H9 (cell line): ENCODE results near the gene PTPRN2. TPM values are rescaled to one million over a fixed set of nuclear protein-coding genes. Genes with fewer than 3 reads are reported as not detected.
A peak's percentile ranks its signal among the peaks of the same experiment; 100 is the strongest.

Source experiments
- DNase-seq: peaks from one replicate; pipeline ENCODE4 v3.0.0-alpha.2; 2017
- H2AFZ ChIP-seq: one replicate; pipeline ENCODE4 v1.6.1; 2013; ENCODE audit warnings: mild to moderate bottlenecking, low read length, control low read depth, moderate library complexity
- H2AK5ac ChIP-seq: 2 replicates; pipeline ENCODE4 v1.6.1; 2013; ENCODE audit warnings: low read length, control low read depth, mixed read lengths; ENCODE audit not compliant: insufficient read length
- H2BK120ac ChIP-seq: one replicate; pipeline ENCODE4 v1.6.1; 2013; ENCODE audit warnings: low read depth, mild to moderate bottlenecking, low read length, control low read depth, inconsistent platforms; ENCODE audit not compliant: poor library complexity, severe bottlenecking
- H2BK12ac ChIP-seq: 2 replicates; pipeline ENCODE4 v1.6.1; 2013; ENCODE audit warnings: low read length, control low read depth, mixed read lengths, low read depth; ENCODE audit not compliant: insufficient read length
- H2BK15ac ChIP-seq: 2 replicates; pipeline ENCODE4 v1.6.1; 2013; ENCODE audit warnings: low read depth, low read length, control low read depth
- H2BK20ac ChIP-seq: one replicate; pipeline ENCODE4 v1.6.1; 2013; ENCODE audit warnings: low read depth, mild to moderate bottlenecking, low read length, control low read depth, inconsistent platforms; ENCODE audit not compliant: poor library complexity, severe bottlenecking
- H2BK5ac ChIP-seq: 2 replicates; pipeline ENCODE4 v1.6.1; 2013; ENCODE audit warnings: low read length, control low read depth, mixed read lengths; ENCODE audit not compliant: insufficient read length
- H3K14ac ChIP-seq: 2 replicates; pipeline ENCODE4 v1.6.1; 2013; ENCODE audit warnings: low read length, control low read depth; ENCODE audit not compliant: insufficient read depth
- H3K18ac ChIP-seq: 2 replicates; pipeline ENCODE4 v1.6.1; 2013; ENCODE audit warnings: low read depth, mild to moderate bottlenecking, mixed read lengths, low read length, control low read depth; ENCODE audit not compliant: insufficient read length
- H3K23ac ChIP-seq: 2 replicates; pipeline ENCODE4 v1.6.1; 2013; ENCODE audit warnings: low read length, control low read depth, mixed read lengths, low read depth; ENCODE audit not compliant: insufficient read length
- H3K23me2 ChIP-seq: 2 replicates; pipeline ENCODE4 v1.6.1; 2013; ENCODE audit warnings: low read depth, mild to moderate bottlenecking, mixed read lengths, low read length, control low read depth; ENCODE audit not compliant: insufficient read length, poor library complexity, severe bottlenecking
- H3K27ac ChIP-seq: 2 replicates; pipeline ENCODE4 v1.5.1; 2013; ENCODE audit warnings: low read length, control low read depth, mixed read lengths, low read depth; ENCODE audit not compliant: insufficient read length
- H3K27me3 ChIP-seq: 2 replicates; pipeline ENCODE4 v1.6.1; 2013; ENCODE audit warnings: low read length, control low read depth, inconsistent platforms; ENCODE audit not compliant: insufficient read depth
- H3K4ac ChIP-seq: 2 replicates; pipeline ENCODE4 v1.6.1; 2013; ENCODE audit warnings: low read depth, mild to moderate bottlenecking, control low read depth, inconsistent platforms, low read length, moderate library complexity
- H3K4me1 ChIP-seq: 2 replicates; pipeline ENCODE4 v1.6.1; 2013; ENCODE audit warnings: low read length, control low read depth, inconsistent platforms; ENCODE audit not compliant: insufficient read depth
- H3K4me2 ChIP-seq: 2 replicates; pipeline ENCODE4 v1.6.1; 2013; ENCODE audit warnings: low read length, control low read depth, mixed read lengths; ENCODE audit not compliant: insufficient read length, insufficient read depth
- H3K56ac ChIP-seq: 2 replicates; pipeline ENCODE4 v1.6.1; 2013; ENCODE audit warnings: low read depth, mild to moderate bottlenecking, mixed read lengths, low read length, control low read depth; ENCODE audit not compliant: insufficient read length
- H3K79me1 ChIP-seq: 2 replicates; pipeline ENCODE4 v1.6.1; 2013; ENCODE audit warnings: low read depth, mild to moderate bottlenecking, moderate library complexity, low read length, control low read depth, inconsistent platforms; ENCODE audit not compliant: insufficient read depth, poor library complexity, severe bottlenecking
- H3K79me2 ChIP-seq: 2 replicates; pipeline ENCODE4 v1.6.1; 2013; ENCODE audit warnings: low read length, control low read depth, inconsistent platforms; ENCODE audit not compliant: insufficient read depth
- H3K9ac ChIP-seq: 2 replicates; pipeline ENCODE4 v1.6.1; 2013; ENCODE audit warnings: low read length, control low read depth, mixed read lengths; ENCODE audit not compliant: insufficient read length; ENCODE audit errors: extremely low read depth
- H3K9me3 ChIP-seq: one replicate; pipeline ENCODE4 v1.6.1; 2013; ENCODE audit warnings: low read depth, low read length, inconsistent platforms; ENCODE audit not compliant: control insufficient read depth
- H3T11ph ChIP-seq: one replicate; pipeline ENCODE4 v1.6.1; 2013; ENCODE audit warnings: mild to moderate bottlenecking, low read length, control low read depth, inconsistent platforms
- H4K20me1 ChIP-seq: one replicate; pipeline ENCODE4 v1.6.1; 2013; ENCODE audit not compliant: control insufficient read depth, insufficient read length, insufficient read depth
- H4K5ac ChIP-seq: 2 replicates; pipeline ENCODE4 v1.6.1; 2013; ENCODE audit warnings: low read depth, mild to moderate bottlenecking, mixed read lengths, low read length, control low read depth; ENCODE audit not compliant: insufficient read length
- H4K8ac ChIP-seq: replicated peaks from 2 replicates; pipeline ENCODE4 v1.6.1; 2013; ENCODE audit warnings: low read length, control low read depth, mixed read lengths, low read depth; ENCODE audit not compliant: insufficient read length
- H4K91ac ChIP-seq: 2 replicates; pipeline ENCODE4 v1.6.1; 2013; ENCODE audit warnings: low read depth, mild to moderate bottlenecking, moderate library complexity, mixed read lengths, low read length, control low read depth; ENCODE audit not compliant: insufficient read length
- H3K27ac Mint-ChIP-seq, 3 experiments: 2 replicates in 2 of 3; 3 replicates in 1 of 3; pipeline ENCODE4 v1.8.0; 2020 to 2021; ENCODE audit warnings: mixed read lengths in 3 of 3, mild to moderate bottlenecking in 1 of 3, moderate library complexity in 1 of 3
- H3K27me3 Mint-ChIP-seq: 2 replicates; pipeline ENCODE4 v1.8.0; 2021; ENCODE audit warnings: low read depth, mild to moderate bottlenecking, moderate library complexity, mixed read lengths
- H3K36me3 Mint-ChIP-seq, 3 experiments: 2 replicates in 2 of 3; 3 replicates in 1 of 3; pipeline ENCODE4 v1.8.0; 2020 to 2021; ENCODE audit warnings: low read depth in 3 of 3, mixed read lengths in 3 of 3; ENCODE audit not compliant: insufficient read depth in 1 of 3
- H3K4me1 Mint-ChIP-seq, 2 experiments: 2 replicates each; pipeline ENCODE4 v1.8.0; 2020; ENCODE audit warnings: mixed read lengths in 2 of 2
- H3K4me3 Mint-ChIP-seq, 2 experiments: 2 replicates in 1 of 2; 3 replicates in 1 of 2; pipeline ENCODE4 v1.8.0; 2020 to 2021; ENCODE audit warnings: mild to moderate bottlenecking in 2 of 2, mixed read lengths in 2 of 2, moderate library complexity in 1 of 2
- H3K9me3 Mint-ChIP-seq, 2 experiments: 2 replicates in 1 of 2; 3 replicates in 1 of 2; pipeline ENCODE4 v1.8.0; 2020; ENCODE audit warnings: mild to moderate bottlenecking in 2 of 2, mixed read lengths in 2 of 2, moderate library complexity in 1 of 2
- WGBS: extraction: QIAGEN DNeasy Blood & Tissue Kit; methylation state at CpG from one replicate; pipeline ENCODE4 v1.1.7; 2013; ENCODE audit warnings: missing lambda C conversion rate, low lambda C conversion rate, mixed read lengths; ENCODE audit not compliant: insufficient read length; ENCODE audit errors: extremely low coverage; 5-methylcytosine and 5-hydroxymethylcytosine counted together
- total RNA-seq: library from RNA; stranded (reverse); gene quantifications from 2 replicates; pipeline ENCODE4 v1.2.1, GENCODE V29; 2021
- TF ChIP-seq, protein P1 (sequence below): fragments of 200-600 bp; sonication (generic); conservative IDR thresholded peaks from 3 replicates; pipeline ENCODE4 v1.8.0; 2021; ENCODE audit warnings: antibody characterized with exemption, mild to moderate bottlenecking

The PTPRN2 gene
- total RNA-seq, 1 experiment from 2014 or later, result 5.2 TPM

DNA sequence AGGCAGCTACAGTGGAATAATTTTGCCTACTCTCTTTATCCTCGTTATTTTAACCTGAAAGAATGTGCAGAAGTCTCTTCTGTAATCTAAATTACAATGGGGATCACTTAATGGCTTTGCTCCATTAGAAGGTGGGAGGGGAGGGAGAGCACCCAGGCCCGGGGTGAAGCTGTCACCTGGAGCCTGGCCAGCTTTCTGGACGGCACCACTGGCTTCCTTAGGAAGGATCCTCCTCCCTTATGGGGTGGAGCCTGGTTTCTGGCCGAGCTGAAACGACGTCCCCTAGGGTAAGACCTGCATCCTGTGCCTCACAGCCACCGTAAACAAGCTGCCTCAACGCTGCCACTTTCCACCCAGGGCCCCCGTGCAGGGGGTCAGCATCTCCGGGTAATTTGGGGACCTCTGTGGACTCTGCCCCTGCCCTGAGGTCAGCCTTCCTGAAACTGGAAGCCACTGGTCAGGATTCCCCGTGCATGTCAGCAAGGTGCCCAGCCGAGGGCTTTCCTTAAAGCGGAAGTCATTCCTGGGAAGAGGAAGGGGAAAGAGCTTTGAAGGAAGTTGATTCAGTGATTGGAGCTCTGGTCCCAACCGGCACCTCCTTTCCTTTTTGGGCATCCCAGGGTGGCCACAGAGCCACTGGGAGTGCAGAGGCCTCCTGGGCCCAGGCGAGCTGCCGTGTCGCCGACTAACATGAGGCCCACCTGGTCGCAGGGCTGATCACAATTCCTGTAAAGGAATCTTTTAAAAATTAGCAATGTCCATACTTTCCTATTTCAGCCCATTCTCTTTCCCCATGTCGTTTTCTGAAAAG is 681.8 kb downstream of the PTPRN2 start:
- H3T11ph ChIP-seq, result no peak overlapping the region
- H3K18ac ChIP-seq, result no peak overlapping the region
- H3K23ac ChIP-seq, result no peak overlapping the region
- H3K9me3 Mint-ChIP-seq, result no peaks in the 10 kb centered on the region
- DNase-seq, result peak; percentile 82
- H3K4me2 ChIP-seq, result no peak overlapping the region
- no peak overlapping the region for H2AK5ac ChIP-seq
- no peak overlapping the region for H3K27ac ChIP-seq
- no peak overlapping the region for H4K8ac ChIP-seq
- peak overlapping the region; percentile 14 to 32; a peak in 2 of 5 replicates for H3K4me3 Mint-ChIP-seq
- H3K27me3 Mint-ChIP-seq, result peaks cover 17% of the 10 kb centered on the region
- no peaks in the 10 kb centered on the region for H3K9me3 ChIP-seq
- no peak overlapping the region for H3K56ac ChIP-seq
- H3K9ac ChIP-seq, result no peak overlapping the region
- no peak overlapping the region for H3K4ac ChIP-seq
- H3K36me3 Mint-ChIP-seq, result peaks cover 0 to 3% (median 0%) of the 10 kb centered on the region in 3 experiments; a peak in 2 of 7 replicates
- no peak overlapping the region for H4K91ac ChIP-seq
- H3K4me1 Mint-ChIP-seq, result peaks cover 27 to 31% of the 10 kb centered on the region in 2 experiments
- H4K5ac ChIP-seq, result no peak overlapping the region
- H2BK120ac ChIP-seq, result no peak overlapping the region
- no peak overlapping the region for H2AFZ ChIP-seq
- H2BK15ac ChIP-seq, result no peak overlapping the region
- WGBS, result no CpG with 5 or more reads among the region's 20 CpGs
- no peaks in the 10 kb centered on the region for H3K79me1 ChIP-seq
- H3K23me2 ChIP-seq, result no peaks in the 10 kb centered on the region
- no peak overlapping the region for H2BK20ac ChIP-seq
- no peaks in the 10 kb centered on the region for H3K27me3 ChIP-seq
- peaks cover 4% of the 10 kb centered on the region; the same call in 1 of the 2 replicates for H3K4me1 ChIP-seq
- no peak overlapping the region for H3K27ac Mint-ChIP-seq
- no peak overlapping the region for H2BK5ac ChIP-seq
- H3K14ac ChIP-seq, result no peak overlapping the region; the same call in 1 of the 2 replicates
- H3K79me2 ChIP-seq, result no peaks in the 10 kb centered on the region
- H4K20me1 ChIP-seq, result no peaks in the 10 kb centered on the region
- TF ChIP-seq, protein P1, sequence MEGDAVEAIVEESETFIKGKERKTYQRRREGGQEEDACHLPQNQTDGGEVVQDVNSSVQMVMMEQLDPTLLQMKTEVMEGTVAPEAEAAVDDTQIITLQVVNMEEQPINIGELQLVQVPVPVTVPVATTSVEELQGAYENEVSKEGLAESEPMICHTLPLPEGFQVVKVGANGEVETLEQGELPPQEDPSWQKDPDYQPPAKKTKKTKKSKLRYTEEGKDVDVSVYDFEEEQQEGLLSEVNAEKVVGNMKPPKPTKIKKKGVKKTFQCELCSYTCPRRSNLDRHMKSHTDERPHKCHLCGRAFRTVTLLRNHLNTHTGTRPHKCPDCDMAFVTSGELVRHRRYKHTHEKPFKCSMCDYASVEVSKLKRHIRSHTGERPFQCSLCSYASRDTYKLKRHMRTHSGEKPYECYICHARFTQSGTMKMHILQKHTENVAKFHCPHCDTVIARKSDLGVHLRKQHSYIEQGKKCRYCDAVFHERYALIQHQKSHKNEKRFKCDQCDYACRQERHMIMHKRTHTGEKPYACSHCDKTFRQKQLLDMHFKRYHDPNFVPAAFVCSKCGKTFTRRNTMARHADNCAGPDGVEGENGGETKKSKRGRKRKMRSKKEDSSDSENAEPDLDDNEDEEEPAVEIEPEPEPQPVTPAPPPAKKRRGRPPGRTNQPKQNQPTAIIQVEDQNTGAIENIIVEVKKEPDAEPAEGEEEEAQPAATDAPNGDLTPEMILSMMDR, result no peak
- H2BK12ac ChIP-seq, result no peak overlapping the region
